Iris pigment epithelial cell (primary cell): ENCODE measurements around the gene ZFYVE26.
"Not testable (repeated sequence)": the region's sequence is repeated elsewhere in the genome, so short reads cannot be mapped to it uniquely, and the experiment has no call there.

Experiments
- DNase-seq: peaks from one replicate; pipeline ENCODE4 v3.0.0-alpha.2; 2011; ENCODE audit warnings: low read depth

The ZFYVE26 gene

DNA sequence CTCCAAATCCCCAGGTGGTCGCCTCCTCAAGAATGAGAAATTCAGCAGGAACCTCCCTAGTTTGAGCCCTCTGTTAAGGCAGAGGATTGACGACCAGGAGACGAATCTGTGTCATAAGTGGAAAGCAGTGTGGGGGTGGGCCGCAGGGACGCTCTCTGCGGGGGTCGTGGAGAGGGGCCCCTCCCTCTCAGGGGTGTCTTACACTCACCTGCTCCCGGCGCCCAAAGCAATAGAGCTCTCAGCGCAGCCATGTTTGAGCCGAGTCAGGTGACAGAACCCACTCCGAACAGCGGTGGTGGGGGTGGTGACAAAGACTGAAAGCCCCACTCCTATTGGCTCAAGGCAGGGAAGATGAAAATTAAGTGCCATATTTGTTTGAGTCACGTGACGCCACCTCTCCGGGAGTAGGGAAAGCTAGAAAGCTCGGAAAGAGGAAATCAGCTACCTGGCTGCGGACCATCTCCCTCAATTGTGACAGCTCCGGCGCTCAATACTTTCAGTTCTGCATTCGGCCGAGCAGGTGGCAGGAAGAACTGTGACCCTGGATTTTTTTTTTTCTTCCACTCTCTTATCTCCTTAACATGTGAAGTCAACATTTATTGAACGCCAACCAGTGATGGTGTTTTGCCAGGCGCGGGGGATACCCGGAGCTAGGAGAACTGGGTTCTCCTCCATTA, at the start of gene ZFYVE26:
TSS of gene ZFYVE26 (minus strand) at position 265 of the 677 bp plus-strand sequence. CDS start 627 bp downstream, outside the sequence.
- peak; percentile 96 for DNase-seq

DNA sequence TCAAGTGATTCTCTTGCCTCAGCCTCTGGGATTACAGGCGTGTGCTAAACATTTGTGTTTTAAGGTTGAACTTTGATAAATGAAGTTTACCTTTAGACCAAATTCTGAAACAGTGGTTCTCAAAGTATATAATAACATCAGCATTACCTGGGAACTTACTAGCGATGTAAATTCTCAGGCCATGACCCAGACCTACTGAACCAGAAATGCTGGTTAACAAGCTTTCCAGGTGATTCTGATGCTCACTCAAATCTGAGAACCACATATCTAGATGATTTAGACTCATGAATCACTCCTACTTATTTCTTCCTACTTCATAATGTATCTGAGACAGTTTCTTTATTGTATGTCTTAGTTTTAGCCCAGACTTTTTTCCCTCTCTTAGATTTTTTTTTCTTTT, 46.8 kb upstream of the ZFYVE26 start:
- no peak for DNase-seq

DNA sequence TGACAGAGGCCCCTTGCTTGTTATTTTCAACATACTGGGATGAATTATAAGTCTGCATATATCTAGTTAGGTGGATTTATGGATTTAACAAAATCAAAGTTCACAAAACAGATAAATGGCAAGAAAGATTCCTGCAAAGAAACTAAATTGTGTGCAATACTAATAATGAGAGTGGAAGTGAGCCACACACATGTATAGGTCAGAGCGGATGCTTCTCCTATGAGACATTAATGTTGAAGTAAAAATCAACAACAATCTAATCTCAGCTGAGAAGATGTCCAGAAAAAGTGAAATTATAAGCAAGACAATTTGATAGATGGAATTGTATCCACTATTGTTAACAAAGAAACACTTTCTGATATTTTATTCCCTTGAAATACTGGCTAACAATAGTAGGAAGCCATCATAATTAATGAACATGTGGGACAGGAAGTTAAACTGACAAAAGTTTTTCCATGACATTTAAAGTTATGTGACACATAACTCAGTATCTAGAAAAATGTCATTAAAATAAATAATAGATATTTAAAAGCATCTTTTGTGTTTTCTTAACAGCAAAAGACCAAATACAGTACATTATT, 42.9 kb upstream of the ZFYVE26 start:
- DNase-seq = peak; percentile 15

DNA sequence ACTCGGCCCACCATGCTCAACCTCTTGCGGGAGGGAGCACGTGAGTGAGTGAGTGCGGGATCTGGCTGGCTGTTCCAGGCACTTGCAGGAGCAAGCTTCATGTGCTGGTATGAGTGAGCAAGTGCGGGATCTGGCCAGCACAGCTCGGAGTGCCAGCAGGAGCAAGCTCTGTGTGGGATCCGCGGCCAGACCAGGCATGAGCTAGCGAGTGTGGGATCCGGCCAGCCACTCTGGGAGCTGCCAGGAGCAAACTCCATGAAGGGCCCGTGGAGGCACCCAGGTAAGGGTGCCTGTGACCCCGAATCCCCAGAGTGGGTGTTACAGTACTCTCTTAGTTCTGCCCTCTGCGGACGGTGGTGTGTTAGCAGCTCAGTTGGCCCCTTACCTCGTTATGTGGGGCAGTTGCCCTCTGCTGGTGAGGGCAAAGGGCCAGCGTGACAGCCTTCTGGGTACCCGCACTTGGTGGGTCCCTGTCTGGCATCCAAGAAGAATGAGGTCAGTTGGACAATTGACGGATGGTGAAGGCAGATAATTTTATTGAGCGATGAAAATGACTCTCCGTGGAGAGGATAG, 41.5 kb upstream of the ZFYVE26 start:
- DNase-seq = no peak

DNA sequence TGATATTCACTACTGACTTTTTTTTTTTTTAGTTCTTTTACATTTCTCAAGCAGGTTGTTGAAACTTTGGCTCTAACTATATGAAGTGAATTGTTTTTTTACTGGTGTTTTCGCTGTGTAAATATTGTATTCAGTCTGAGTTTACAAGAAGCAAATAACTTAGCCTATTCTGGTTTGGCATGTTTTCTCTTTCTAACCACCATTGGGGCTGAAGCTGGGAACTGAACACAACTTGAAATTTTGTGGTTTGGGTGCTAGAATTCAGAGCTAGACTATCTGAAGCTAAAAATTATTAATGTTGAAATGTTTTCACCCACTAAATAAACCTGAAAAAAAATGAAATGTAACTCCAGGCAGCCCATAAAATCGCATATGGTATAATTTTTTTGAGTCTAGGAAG, 40.4 kb upstream of the ZFYVE26 start:
- DNase-seq = peak; percentile 63

DNA sequence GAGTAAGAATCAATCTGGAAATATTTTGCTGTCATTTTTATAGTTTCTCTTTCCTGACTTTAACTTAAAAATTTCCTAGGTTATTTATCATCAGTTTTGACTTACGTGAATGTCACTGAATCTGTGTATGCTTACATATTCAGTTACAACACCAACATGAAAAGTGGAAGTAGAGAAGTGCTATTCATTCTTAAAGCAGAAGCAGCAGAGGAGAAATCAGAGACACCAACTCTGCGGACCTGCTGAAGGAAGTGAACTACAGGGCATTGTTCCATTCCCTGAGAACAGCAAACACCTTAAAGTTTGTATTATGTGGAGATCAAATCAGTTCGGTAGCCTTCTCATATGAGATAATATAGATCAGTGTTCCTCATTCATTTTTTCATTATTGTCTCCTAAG, 37.3 kb upstream of the ZFYVE26 start:
- no peak for DNase-seq

DNA sequence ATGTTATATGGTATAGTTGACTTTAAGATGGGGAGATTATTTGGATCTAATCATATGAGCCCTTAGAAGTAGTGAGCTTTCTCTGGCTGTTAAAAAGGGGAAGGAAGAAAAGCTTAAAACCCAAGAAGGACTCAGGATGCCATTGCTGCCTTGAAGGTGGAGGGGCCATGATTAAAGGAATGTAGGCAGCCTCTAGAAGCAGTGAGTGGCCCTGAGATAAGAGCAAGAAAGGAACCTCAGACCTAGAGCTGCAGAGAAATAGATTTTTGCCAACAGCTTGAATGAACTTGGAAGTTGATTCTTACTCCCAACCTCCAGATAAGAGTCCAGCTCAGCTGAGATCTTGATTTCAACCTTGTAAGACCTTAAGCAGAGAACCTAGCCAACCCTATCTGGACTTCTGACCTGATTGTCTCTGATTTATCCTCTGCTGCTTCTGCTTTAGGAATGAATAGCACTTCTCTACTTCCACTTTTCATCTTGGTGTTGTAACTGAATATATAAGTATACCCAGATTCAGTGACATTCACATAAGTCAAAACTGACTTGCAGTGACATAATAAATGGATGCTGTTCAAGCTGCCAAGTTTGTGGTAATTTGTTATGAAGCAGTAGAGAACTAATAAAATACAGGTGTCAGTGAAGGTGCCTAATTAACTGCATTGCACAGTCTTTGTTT, 36.7 kb upstream of the ZFYVE26 start:
- no peak for DNase-seq

DNA sequence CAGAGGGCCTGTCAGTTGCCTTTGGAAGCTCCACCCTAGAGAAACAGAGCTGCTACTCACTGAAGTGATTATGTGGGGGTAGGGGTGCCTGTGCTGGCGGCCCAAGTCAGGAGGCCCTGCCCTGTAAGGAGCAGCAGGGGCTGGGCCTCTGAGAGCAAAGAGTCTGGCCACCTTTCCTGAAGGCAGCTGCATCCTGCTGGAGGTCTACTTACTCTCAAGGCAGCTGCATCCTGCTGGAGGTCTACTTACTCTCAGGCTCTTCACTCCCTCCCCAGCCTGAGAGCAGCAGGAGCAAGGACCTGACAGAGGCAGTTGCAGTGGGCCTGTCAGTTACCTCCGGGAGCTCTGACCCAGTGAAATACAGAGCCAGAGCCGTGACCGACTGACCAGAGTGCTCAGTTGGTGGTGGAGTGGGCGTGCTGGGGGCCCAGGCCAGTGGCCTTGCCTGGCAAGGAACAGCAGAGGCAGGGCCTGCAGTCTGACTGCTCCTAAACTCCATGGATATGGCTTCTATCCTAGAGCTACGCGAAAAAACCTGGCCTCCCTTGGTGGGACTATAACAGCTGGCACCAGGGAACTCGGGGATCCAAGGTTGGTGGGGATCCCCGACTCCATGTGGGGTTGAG, 35.5 kb upstream of the ZFYVE26 start:
- DNase-seq = no peak

DNA sequence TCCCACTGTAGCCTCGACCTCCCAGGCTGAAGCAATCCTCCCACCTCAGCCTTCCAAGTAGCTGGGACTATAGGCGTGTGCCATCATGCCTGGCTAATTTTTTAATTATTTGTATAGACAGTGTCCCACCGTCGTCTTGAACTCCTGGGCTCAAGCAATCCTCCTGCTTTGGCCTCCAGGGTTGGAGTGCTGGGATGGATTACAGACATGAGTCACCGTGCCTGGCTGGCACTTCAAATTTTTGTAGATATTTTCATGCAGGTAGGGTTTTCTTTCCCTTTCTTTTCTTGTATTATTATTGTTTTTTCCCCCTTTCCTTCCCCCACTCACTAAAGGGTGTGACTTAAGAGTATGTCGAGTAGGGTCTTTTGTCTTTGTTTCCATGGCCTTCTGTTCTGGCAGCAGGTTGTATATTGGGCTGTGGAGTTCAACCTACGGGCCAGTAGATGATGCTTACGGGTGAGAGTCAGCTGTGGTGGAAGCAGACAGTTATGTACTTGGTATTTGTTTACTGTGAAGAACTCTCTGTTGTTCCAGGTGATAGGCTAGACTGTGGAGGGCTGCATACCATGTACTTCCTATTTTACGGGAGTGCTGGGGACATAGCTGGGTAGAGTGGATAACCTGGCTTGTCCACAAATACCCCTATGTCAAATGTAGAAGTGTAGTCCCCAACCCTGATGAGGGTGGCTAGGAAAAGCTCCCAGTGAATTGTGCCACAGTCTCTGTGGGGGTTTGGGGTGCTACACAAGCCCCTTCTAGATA, 33.9 kb upstream of the ZFYVE26 start:
- no peak for DNase-seq

DNA sequence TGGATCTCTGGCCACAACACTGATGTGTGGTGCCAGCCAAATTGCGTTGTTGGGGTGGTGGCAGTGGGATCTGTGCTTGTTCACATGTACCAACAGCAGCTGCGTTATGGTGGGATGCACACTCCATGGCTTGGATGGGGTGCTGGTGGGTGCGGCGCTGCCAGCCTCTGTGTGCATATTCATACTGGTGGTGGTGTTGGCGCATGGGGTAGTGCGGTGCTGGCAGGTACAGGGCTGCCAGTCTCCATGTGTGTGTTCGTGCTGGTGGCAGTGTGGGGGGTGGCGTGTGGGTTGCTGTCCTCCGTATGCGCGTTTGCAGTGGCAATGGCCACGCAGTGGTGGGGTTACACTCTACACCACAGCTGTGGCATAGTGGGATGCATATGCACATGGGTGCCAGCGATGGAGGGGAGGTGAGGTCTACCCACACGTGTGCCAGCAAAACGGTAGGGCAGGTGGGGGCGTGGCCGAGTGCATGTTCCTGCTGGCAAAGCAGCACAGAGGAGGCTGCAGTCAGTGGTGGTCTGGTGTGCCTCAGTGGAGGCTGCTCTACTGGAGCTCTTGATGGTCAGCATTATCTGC, 29.7 kb upstream of the ZFYVE26 start:
- no peak for DNase-seq

DNA sequence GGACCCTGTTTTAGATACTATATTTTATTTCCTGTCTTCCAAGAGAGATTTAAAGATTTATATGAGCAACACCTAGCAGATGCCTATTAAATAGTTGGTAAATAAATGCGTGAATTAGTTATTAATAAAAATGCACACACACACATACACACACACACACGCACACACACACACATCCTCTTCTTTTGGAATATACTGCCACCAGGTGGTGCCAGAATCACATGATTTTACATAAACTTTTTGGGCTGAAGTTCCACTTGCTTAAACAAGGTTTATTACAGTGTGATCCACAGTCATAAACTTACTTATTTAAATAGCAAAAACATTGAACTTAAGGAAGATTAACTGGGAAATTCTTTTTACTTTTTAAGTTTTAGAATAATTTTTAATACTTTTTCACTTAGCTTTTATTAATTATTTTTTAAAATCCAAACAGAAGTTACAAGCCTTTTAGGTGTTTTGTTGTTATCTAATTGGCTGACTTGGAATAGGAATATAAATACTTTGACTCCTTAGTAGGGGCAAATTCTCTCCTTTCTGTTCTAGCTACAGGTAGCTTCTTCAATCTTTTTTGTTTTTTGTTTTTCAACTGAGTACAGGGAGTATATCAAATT, 20.7 kb upstream of the ZFYVE26 start:
- peak; percentile 87 for DNase-seq

DNA sequence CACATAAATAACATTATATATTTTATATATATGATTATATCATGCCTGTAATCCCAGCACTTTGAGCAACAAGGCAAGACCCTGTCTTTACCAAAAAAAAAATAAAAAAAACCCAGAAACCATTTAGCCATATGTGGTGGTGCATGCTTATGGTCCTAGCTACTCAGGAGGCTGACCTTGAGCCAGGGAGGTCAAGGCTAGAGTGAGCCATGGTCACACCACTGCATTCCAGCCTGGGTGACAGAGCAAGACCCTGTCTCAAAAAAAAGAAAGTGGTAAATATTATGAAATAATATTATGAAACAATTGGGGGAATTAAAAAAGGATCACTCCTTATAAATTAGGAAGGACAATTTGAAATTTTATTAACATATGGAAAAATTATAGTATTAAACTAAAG, 19.2 kb upstream of the ZFYVE26 start:
- DNase-seq = no peak

DNA sequence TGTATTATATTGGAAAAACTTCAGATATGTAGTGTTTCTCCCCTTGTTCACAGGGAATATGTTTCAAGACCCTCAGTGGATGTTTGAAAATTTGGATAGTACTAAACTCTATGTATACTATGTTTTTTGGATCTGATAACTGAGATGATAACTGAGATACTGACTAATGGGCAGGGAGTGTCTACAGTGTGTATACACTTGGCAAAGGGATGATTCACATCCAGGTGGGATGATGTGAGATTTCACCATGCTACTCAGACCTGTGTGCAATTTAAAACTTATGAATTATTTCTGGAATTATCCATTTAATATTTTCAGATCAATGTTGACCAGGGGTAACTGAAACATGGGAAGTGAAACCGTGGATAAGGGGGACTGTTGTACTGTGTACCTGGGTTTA, 17.0 kb upstream of the ZFYVE26 start:
- DNase-seq = no peak

DNA sequence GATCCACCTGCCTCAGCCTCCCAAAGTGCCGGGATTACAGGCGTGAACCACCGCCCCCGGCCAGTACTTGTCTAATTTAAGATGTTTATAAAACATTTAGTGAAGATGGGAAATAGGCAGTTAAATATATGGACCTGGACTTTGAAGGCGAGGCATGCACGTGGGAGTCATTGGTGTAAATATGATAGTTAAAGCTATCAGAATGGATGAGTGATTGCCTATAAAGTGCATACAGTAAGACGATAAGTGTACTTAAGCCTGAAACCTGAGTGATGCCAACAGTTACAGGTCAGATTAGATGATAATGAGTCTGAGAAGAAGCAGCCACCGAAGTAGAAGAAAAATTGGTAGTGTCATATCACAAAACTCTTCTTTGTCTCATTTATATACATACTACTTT, 14.7 kb upstream of the ZFYVE26 start:
- no peak for DNase-seq

DNA sequence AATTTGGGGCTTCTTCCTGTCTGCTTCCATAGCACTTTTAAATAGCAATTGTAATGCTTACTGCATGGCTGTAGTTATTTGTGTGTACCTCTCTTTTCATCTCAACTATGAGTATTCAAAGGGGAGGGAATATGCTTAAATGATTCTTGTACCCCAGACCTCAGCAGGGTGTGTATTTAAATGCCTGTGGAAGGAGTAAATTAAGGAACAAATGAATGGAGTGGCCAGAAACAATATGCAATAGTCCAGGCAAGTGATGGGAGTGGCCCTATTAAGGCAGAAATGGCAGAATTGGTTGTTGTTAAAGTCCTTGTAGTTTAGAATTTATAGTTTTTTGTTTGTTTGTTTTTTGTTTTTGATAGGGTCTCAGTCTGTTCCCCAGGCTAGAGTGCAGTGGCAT, 4.7 kb upstream of the ZFYVE26 start:
- no peak for DNase-seq

DNA sequence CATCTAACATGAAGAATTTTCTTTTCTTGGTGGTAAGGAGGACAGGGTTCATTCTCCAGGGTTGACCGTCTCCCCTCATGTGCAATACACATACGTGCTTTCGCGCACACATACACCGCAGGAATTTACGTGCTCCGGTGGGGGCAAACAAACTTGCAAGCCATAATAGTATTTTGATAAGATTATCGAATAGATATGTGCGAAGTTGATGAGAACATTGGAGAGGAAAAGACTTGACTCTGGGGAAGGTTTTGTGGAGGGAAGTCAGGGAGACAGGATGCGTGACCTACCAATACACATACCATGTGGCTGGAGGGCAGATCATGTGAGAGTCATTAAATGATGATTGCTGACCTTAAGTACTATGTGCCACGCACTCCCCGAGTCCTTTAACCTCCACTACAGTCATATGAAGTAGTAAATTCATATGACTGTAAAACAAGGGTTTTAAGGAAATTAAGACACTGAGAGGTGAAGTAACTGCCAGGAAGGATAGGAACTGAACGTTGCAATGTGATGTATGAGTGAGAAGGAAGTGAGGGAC, 4.1 kb upstream of the ZFYVE26 start:
- DNase-seq = peak; percentile 31

DNA sequence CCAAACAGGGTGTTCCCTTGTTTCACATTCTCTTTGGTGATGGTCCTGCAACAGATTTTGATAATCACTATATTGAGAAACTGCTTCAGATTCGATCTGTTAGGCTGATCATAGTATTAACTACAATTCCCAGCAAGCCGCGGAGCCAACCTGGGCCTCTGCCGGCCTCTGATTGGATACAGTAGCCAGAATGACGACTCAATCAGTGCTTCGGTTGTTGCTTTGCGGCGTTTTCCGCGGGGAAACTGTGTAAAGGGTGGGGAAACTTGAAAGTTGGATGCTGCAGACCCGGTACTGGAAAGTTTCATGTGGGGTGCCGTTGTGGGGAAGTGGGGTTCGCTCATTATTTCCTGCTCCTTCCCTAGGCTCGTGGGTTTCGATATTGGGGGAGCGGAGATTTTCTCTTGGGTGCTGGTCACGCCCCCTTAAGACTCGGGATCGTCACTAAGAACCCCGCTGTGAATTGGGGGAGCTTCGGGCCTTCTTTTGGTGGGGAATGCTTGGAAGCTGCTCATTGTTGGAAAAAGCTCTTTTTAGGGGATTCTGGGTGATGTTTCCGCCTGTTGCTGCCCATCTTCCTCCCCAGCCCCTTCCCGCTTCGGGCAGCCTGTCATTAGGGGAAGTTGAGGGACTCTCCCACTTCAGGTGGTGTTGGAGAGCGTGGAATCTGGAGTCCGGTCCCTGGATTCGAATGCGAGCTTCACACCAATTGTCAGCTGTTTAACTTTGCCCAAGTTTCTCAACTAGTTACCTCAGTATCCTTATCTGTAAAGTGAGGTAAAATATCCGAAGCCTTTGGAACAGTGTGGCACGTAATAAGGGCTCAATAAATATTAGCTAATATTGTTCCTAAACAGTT, 3.4 kb upstream of the ZFYVE26 start, which contains the start of gene RAD51B:
TSS of gene RAD51B (plus strand) at position 217 of the 859 bp plus-strand sequence.
- peak; percentile 78 for DNase-seq

DNA sequence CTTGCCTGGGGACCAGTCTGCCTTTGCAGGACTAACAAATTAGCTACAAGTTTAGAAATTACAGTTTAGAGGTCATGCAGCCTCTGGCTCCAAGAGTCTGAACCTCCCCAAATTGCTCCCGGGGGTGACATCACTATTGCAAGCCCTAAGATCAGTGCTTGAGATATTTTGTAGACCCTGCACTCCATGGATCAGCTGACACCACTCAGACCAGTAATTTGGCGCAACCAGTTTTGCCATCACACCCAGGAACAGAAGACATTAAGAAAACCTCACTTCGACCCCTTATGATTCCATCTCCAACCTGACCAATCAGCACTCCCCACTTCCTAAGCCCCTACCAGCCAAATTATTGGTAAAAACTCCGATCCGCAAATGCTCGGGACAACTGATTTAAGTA, 2.1 kb upstream of the ZFYVE26 start:
- DNase-seq = not testable (repeated sequence)

DNA sequence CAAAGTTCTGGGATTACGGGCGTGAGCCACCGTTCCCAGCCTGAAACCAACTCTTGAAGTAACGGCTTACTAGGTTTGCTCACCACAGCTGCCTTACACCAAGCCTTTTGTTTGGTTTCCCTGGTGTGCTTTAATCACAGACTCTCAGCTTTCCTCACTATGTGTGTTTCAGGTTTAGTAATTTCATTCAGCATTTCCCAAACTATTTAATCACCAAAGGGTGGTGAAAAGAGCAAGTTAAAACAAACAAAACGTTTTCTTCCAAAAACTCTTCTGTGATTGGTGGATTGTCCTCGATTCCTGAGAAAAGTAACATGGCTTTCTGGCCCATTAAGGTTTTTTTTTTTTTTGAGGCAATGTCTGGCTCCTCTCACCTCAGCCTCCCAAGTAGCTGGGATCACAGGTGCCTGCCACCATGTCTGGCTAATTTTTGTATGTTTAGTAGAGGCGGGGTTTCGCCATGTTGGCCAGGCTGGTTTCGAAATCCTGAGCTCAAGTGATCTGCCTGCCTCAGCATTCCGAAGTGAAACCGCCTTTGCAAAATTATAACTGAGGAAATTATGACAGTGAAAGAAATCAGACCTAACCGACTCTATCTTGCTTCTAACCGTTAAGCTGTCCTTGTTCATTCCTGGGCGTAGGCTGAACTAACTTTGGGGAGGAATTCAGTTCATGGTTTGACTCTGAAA, 1.5 kb upstream of the ZFYVE26 start:
- no peak for DNase-seq
